OCI-LY7 (cell line): ENCODE results near the gene SEC22A. TPM values are rescaled to one million over a fixed set of nuclear protein-coding genes. Genes with fewer than 3 reads are reported as not detected.

ENCODE experiments used
- BruUV-seq: library from RNA; stranded (reverse); fragments of 400-500 nt; replicated peaks from 2 replicates; lab custom pipeline; 2021; lab: Mats Ljungman, UMichigan
- CTCF ChIA-PET: fragments of 300-600 bp; sonication (Branson Sonifier 250); formaldehyde crosslinking; loops from one replicate; lab custom pipeline; 2022; ENCODE audit warnings: antibody characterized with exemption; ENCODE audit not compliant: unreplicated experiment; lab: Charles Lee
- POLR2A ChIA-PET: fragments of 300-600 bp; sonication (Branson Sonifier 250); formaldehyde crosslinking; loops from one replicate; lab custom pipeline; 2022; ENCODE audit warnings: antibody characterized with exemption; lab: Charles Lee
- DNase-seq: peaks from one replicate; pipeline ENCODE4 v3.0.0-alpha.2; 2015; ENCODE audit warnings: low spot score
- H2AFZ ChIP-seq: fragments of 200-600 bp; sonication (generic), shearing (Covaris generic); 2 replicates; pipeline ENCODE4 v1.6.1; 2014; ENCODE audit warnings: mild to moderate bottlenecking, antibody characterized with exemption, low read length, moderate library complexity
- H3K27ac ChIP-seq: fragments of 200-600 bp; sonication (generic); 2 replicates; pipeline ENCODE4 v1.5.1; 2014; ENCODE audit warnings: mixed run types, low read depth, mild to moderate bottlenecking, moderate library complexity, low read length, inconsistent platforms; ENCODE audit not compliant: poor library complexity, severe bottlenecking
- H3K36me3 ChIP-seq: fragments of 200-600 bp; sonication (generic); 2 replicates; pipeline ENCODE4 v1.6.1; 2014; ENCODE audit warnings: mild to moderate bottlenecking, antibody characterized with exemption, low read length, moderate library complexity, mixed read lengths; ENCODE audit not compliant: insufficient read depth
- H3K4me1 ChIP-seq: fragments of 200-600 bp; sonication (generic); 2 replicates; pipeline ENCODE4 v1.5.1; 2014; ENCODE audit warnings: mild to moderate bottlenecking, low read length; ENCODE audit not compliant: insufficient read depth, poor library complexity, severe bottlenecking
- H3K4me2 ChIP-seq: fragments of 200-600 bp; sonication (generic); 2 replicates; pipeline ENCODE4 v1.6.1; 2014; ENCODE audit warnings: mild to moderate bottlenecking, low read length
- H3K4me3 ChIP-seq: fragments of 200-600 bp; sonication (generic); 2 replicates; pipeline ENCODE4 v1.5.1; 2014; ENCODE audit warnings: mild to moderate bottlenecking, low read depth, low read length; ENCODE audit not compliant: poor library complexity, severe bottlenecking
- H3K79me2 ChIP-seq: fragments of 200-600 bp; sonication (generic); 2 replicates; pipeline ENCODE4 v1.6.1; 2016; ENCODE audit warnings: low read depth, mild to moderate bottlenecking, low read length, moderate library complexity, mixed read lengths; ENCODE audit not compliant: insufficient read depth
- H3K9me2 ChIP-seq: fragments of 200-600 bp; sonication (generic); 2 replicates; pipeline ENCODE4 v1.6.1; 2016; ENCODE audit warnings: mild to moderate bottlenecking, low read length, mixed read lengths; ENCODE audit not compliant: insufficient read depth
- H3K9me3 ChIP-seq: fragments of 200-600 bp; sonication (generic); 2 replicates; pipeline ENCODE4 v1.6.1; 2014; ENCODE audit warnings: mild to moderate bottlenecking, mixed run types, low read length, mixed read lengths
- H4K20me1 ChIP-seq: fragments of 200-600 bp; sonication (generic); 2 replicates; pipeline ENCODE4 v1.6.1; 2014; ENCODE audit warnings: mild to moderate bottlenecking, antibody characterized with exemption, low read length, moderate library complexity, mixed read lengths; ENCODE audit not compliant: insufficient read depth
- CTCF ChIP-seq: fragments of 200-600 bp; sonication (generic); conservative IDR thresholded peaks from 2 replicates; pipeline ENCODE4 v1.5.1; 2014; ENCODE audit warnings: mild to moderate bottlenecking, antibody characterized with exemption, low read length, moderate library complexity, mixed read lengths
- EZH2phosphoT487 ChIP-seq: fragments of 200-600 bp; sonication (generic); IDR thresholded peaks from 2 replicates; pipeline ENCODE4 v1.6.1; 2018; ENCODE audit warnings: low read depth, borderline replicate concordance, mild to moderate bottlenecking, mixed run types, antibody characterized with exemption, low read length, moderate library complexity, mixed read lengths
- intact Hi-C: fragments of 100-400 bp; cut with micrococcal nuclease; formaldehyde crosslinking; loops from one replicate; pipeline ENCODE4 v1.10.0; 2022; ENCODE audit not compliant: unreplicated experiment
- total RNA-seq, 2 experiments: library from RNA; depleted of rRNA in 1 of 2; stranded (reverse); fragments of >200 nt in 1 of 2; shearing (Covaris generic) in 1 of 2; gene quantifications; 2 replicates each; pipeline ENCODE4 v1.2.3, GENCODE V29; 2014 to 2022

The SEC22A gene
- total RNA-seq, 2 experiments from 2014 or later = 22.0 to 24.5 TPM

DNA sequence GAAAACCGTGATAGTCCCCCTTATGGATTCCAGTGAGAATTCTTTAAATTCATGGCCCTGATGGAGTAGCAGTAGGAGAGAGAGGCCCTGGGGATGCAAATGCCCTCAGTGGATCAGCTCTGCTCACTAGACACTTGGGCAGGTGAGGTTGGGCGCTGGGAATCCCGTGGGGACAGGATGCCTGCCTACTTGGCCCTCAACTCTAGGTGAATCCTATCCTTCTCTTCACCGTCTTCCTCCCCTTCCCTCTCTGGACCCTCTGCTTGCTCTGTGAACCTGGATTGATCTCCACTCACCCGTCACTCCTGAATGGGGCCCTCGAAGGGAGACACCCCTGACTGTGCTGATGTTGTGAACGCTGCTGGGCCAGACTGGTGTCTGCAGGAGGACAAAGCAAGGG is 77.4 kb downstream of the SEC22A start:
- H3K27ac ChIP-seq = no peak overlapping the region
- H3K9me2 ChIP-seq = no peaks in the 10 kb centered on the region
- ChIA-PET POLR2A (no interaction called here), CTCF (no interaction called here)
- H4K20me1 ChIP-seq = no peaks in the 10 kb centered on the region
- H3K4me3 ChIP-seq = no peak overlapping the region
- no peak overlapping the region for H2AFZ ChIP-seq
- no peak overlapping the region for H3K4me2 ChIP-seq
- no peaks in the 10 kb centered on the region for H3K9me3 ChIP-seq
- intact Hi-C loops = no loop called here
- no peak for TF ChIP-seq EZH2phosphoT487
- no peak for TF ChIP-seq CTCF
- H3K4me1 ChIP-seq = no peaks in the 10 kb centered on the region
- no peak for DNase-seq
- BruUV-seq = no TSS peak
- no peaks in the 10 kb centered on the region for H3K79me2 ChIP-seq
- no peaks in the 10 kb centered on the region for H3K36me3 ChIP-seq

GRCh38 chr3:123281406-123281805 is 79.7 kb downstream of the SEC22A start:
- no TSS peak for BruUV-seq
- no peak overlapping the region for H3K4me3 ChIP-seq
- no peak overlapping the region for H3K27ac ChIP-seq
- H3K4me1 ChIP-seq = no peaks in the 10 kb centered on the region
- no peak for TF ChIP-seq EZH2phosphoT487
- no peak for TF ChIP-seq CTCF
- H2AFZ ChIP-seq = no peak overlapping the region
- no peaks in the 10 kb centered on the region for H4K20me1 ChIP-seq
- H3K9me2 ChIP-seq = no peaks in the 10 kb centered on the region
- POLR2A ChIA-PET = interaction anchor here (0.6 kb wide), 2 partner anchors 443 to 862 kb away, joined by 4 to 6 read pairs; no protein-coding TSS in a partner anchor
- H3K4me2 ChIP-seq = no peak overlapping the region
- intact Hi-C loops = no loop called here
- no peaks in the 10 kb centered on the region for H3K9me3 ChIP-seq
- H3K36me3 ChIP-seq = no peaks in the 10 kb centered on the region
- DNase-seq = no peak
- H3K79me2 ChIP-seq = no peaks in the 10 kb centered on the region
- CTCF ChIA-PET = no interaction called here

GRCh38 chr3:123281929-123282328 is 80.2 kb downstream of the SEC22A start:
- H3K27ac ChIP-seq = no peak overlapping the region
- H3K9me3 ChIP-seq = no peaks in the 10 kb centered on the region
- BruUV-seq = no TSS peak
- ChIA-PET CTCF (no interaction called here), POLR2A (interaction anchor here (0.6 to 1.0 kb wide), 3 partner anchors 11 to 862 kb away, joined by 3 to 6 read pairs (median 4); no protein-coding TSS in a partner anchor)
- no peaks in the 10 kb centered on the region for H3K4me1 ChIP-seq
- no peaks in the 10 kb centered on the region for H3K79me2 ChIP-seq
- intact Hi-C loops = no loop called here
- no peak for TF ChIP-seq CTCF
- no peak for TF ChIP-seq EZH2phosphoT487
- no peaks in the 10 kb centered on the region for H3K9me2 ChIP-seq
- H3K4me2 ChIP-seq = no peak overlapping the region
- DNase-seq = no peak
- H4K20me1 ChIP-seq = no peaks in the 10 kb centered on the region
- no peak overlapping the region for H2AFZ ChIP-seq
- no peak overlapping the region for H3K4me3 ChIP-seq
- H3K36me3 ChIP-seq = no peaks in the 10 kb centered on the region
